B cell (primary cell): Measurements from ENCODE around the gene ALKBH4. TPM values are rescaled to one million over a fixed set of nuclear protein-coding genes. Genes with fewer than 3 reads are reported as not detected.

ENCODE experiments used
- ATAC-seq: fragments of 200-7000 bp; cut with Tn5 transposase; one replicate; pipeline ENCODE4 v1.10.0; 2021; ENCODE audit warnings: low read depth, mild to moderate bottlenecking, moderate number of reproducible peaks, moderate library complexity
- CTCF ChIA-PET: fragments of 350-600 bp; sonication (Branson Sonifier 250); formaldehyde crosslinking; loops from one replicate; lab custom pipeline; 2021; ENCODE audit warnings: antibody characterized with exemption, inconsistent platforms; lab: Charles Lee
- POLR2A ChIA-PET: fragments of 350-600 bp; sonication (Branson Sonifier 250); formaldehyde crosslinking; loops from one replicate; lab custom pipeline; 2021; ENCODE audit warnings: antibody characterized with exemption; lab: Charles Lee
- DNase-seq: peaks from one replicate; pipeline ENCODE4 v3.0.0; 2013
- H2AFZ ChIP-seq: 2 replicates; pipeline ENCODE4 v1.6.1; 2012; ENCODE audit warnings: mild to moderate bottlenecking, low read depth, low read length; ENCODE audit not compliant: insufficient read depth, poor library complexity, severe bottlenecking
- H3K27ac ChIP-seq, 2 donors: 1 replicate in 1 of 2; 2 replicates in 1 of 2; pipeline ENCODE4 v1.5.1; 2012 to 2013; ENCODE audit warnings: low read length in 2 of 2, mild to moderate bottlenecking in 2 of 2, moderate library complexity in 1 of 2
- H3K27me3 ChIP-seq, 4 experiments: fragments of 200-600 bp in 1 of 4; sonication (generic) in 1 of 4; replicated peaks in 1 of 4; 1 replicate in 2 of 4; 2 replicates in 2 of 4; pipeline versions ENCODE4 v1.6.1 to v1.7.0; 2013 to 2016; ENCODE audit warnings: low read length in 3 of 4, mild to moderate bottlenecking in 2 of 4, mixed read lengths in 1 of 4, moderate library complexity in 1 of 4; ENCODE audit not compliant: insufficient read depth in 4 of 4, control insufficient read depth in 3 of 4; ENCODE audit errors: control extremely low read depth in 1 of 4
- H3K36me3 ChIP-seq, 2 experiments: replicated peaks in 1 of 2; 1 replicate in 1 of 2; 2 replicates in 1 of 2; pipeline versions ENCODE4 v1.6.1 to v1.7.1; 2013; ENCODE audit warnings: low read length in 1 of 2; ENCODE audit not compliant: insufficient read depth in 2 of 2, control insufficient read depth in 1 of 2; ENCODE audit errors: control extremely low read depth in 1 of 2, extremely low read depth in 1 of 2
- H3K4me1 ChIP-seq, 2 donors: fragments of 200-600 bp in 1 of 2; sonication (generic) in 1 of 2; 1 replicate in 1 of 2; 2 replicates in 1 of 2; pipeline versions ENCODE4 v1.5.1 to v1.6.1; 2013 to 2017; ENCODE audit warnings: low read length in 2 of 2; ENCODE audit not compliant: control insufficient read depth in 2 of 2, insufficient read depth in 2 of 2
- H3K4me2 ChIP-seq: replicated peaks from 2 replicates; pipeline ENCODE3; 2012; ENCODE audit warnings: mild to moderate bottlenecking, low read depth, low read length; ENCODE audit not compliant: poor library complexity, severe bottlenecking
- H3K4me3 ChIP-seq, 5 experiments: fragments of 200-600 bp in 1 of 5; sonication (generic) in 1 of 5; 1 replicate in 3 of 5; 2 replicates in 2 of 5; pipeline versions ENCODE4 v1.5.1 to v1.7.0; 2011 to 2016; ENCODE audit warnings: low read length in 4 of 5, mild to moderate bottlenecking in 4 of 5, low read depth in 2 of 5, control low read depth in 1 of 5, moderate library complexity in 1 of 5; ENCODE audit not compliant: insufficient read depth in 1 of 5; ENCODE audit errors: control extremely low read depth in 1 of 5, extremely low read depth in 1 of 5
- H3K79me2 ChIP-seq: fragments of 200-600 bp; sonication (generic); one replicate; pipeline ENCODE4 v1.6.0; 2016; ENCODE audit warnings: low read length; ENCODE audit not compliant: control insufficient read depth, insufficient read depth
- H3K9ac ChIP-seq: fragments of 200-600 bp; sonication (generic); 2 replicates; pipeline ENCODE4 v1.6.1; 2017; ENCODE audit warnings: mild to moderate bottlenecking, low read length, moderate library complexity
- H3K9me3 ChIP-seq, 3 donors: one replicate each; pipeline versions ENCODE4 v1.6.1 to v1.7.1; 2013; ENCODE audit warnings: low read length in 2 of 3; ENCODE audit not compliant: control insufficient read depth in 2 of 3, insufficient read depth in 1 of 3; ENCODE audit errors: control extremely low read depth in 1 of 3
- H4K20me1 ChIP-seq: 2 replicates; pipeline ENCODE4 v1.6.0; 2012; ENCODE audit warnings: mild to moderate bottlenecking, low read length; ENCODE audit not compliant: insufficient read depth, control insufficient read depth, poor library complexity, severe bottlenecking
- H3K27ac Mint-ChIP-seq: one replicate; pipeline ENCODE4 v1.8.0; 2021; ENCODE audit warnings: mixed read lengths
- H3K27me3 Mint-ChIP-seq: one replicate; pipeline ENCODE4 v1.8.0; 2021; ENCODE audit warnings: mixed read lengths
- H3K4me1 Mint-ChIP-seq: one replicate; pipeline ENCODE4 v1.8.0; 2021; ENCODE audit warnings: mixed read lengths
- H3K4me3 Mint-ChIP-seq: one replicate; pipeline ENCODE4 v1.8.0; 2021; ENCODE audit warnings: mixed read lengths
- H3K9me3 Mint-ChIP-seq: one replicate; pipeline ENCODE4 v1.8.0; 2022; ENCODE audit warnings: mixed read lengths; ENCODE audit not compliant: insufficient read depth
- CTCF ChIP-seq: fragments of 200-600 bp; IDR thresholded peaks from one replicate; pipeline ENCODE4 v1.8.0; 2022; ENCODE audit warnings: antibody characterized with exemption, mild to moderate bottlenecking
- EZH2 ChIP-seq: IDR thresholded peaks from 2 replicates; pipeline ENCODE4 v1.6.1; 2012; ENCODE audit warnings: borderline replicate concordance, low read depth, mild to moderate bottlenecking, moderate library complexity, low read length; ENCODE audit not compliant: insufficient read depth, poor library complexity, severe bottlenecking
- WGBS: methylation state at CpG from one replicate; pipeline ENCODE4 v1.1.5; 2013; ENCODE audit warnings: missing lambda C conversion rate; ENCODE audit not compliant: insufficient coverage; 5-methylcytosine and 5-hydroxymethylcytosine counted together
- intact Hi-C: fragments of 100-400 bp; cut with micrococcal nuclease; formaldehyde crosslinking; loops from one replicate; pipeline ENCODE4 v1.10.0; 2022
- polyA plus RNA-seq: library from polyadenylated mRNA; depleted of rRNA; stranded (reverse); fragments of >200 nt; gene quantifications from 2 replicates; pipeline ENCODE4 v1.2.3, GENCODE V29; 2012
- total RNA-seq, 2 donors: library from RNA; stranded (reverse); fragments of 120-200 nt in 1 of 2; gene quantifications; 1 replicate in 1 of 2; 2 replicates in 1 of 2; pipeline versions ENCODE4 v1.2.3 to v1.2.4, GENCODE V29; 2013 to 2022

Gene ALKBH4
- total and polyA plus RNA-seq, 2 donors (not counting 1 experiment from before 2014, with no cell fraction given): 6.2 to 8.6 TPM

DNA sequence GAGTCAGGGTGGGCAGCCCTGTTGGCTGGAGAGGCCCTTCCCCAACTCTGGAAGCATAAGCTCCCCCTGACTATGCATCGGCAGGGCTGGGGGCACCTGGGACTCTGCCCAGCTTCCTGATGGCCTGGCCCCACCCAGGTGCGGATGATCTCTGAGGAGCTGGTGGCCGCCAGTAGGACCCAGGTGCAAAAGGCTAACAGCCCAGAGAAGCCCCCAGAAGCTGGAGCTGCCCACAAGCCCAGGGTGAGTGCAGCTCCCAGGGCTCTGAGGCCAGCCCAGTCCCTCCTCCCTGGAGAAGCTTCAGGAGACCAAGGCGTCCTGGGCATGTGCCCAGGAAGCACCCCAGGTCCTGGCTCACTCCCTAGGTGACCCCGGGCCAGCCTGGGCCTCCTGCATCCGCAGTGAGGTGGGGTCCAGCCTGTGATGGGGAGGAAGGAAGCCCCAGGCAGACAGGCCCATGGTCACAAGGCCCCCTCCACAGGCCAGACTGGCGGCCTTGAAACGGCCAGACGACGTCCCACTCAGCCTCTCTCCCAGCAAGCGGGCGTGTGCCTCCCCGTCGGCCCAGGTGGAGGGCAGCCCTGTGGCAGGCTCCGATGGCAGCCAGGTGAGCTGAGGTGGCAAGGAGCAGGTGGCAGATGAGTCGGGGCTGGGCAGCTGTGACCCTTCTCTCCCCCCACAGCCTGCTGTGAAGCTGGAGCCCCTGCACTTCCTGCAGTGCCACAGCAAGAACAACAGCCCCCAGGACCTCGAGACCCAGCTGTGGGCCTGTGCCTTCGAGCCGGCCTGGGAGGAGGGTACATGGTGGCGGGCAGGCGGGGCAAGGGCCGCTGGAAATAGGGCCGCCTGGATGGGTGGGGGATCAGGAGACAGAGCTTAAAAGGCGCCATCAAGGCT is 3.2 kb upstream of the ALKBH4 start:
- TF ChIP-seq EZH2: no peak
- TF ChIP-seq CTCF: no peak
- Histone ChIP-seq H4K20me1 (peaks cover 6% of the 10 kb centered on the region), H3K79me2 (peaks cover 48% of the 10 kb centered on the region), H3K36me3 (peaks cover 0 to 36% of the 10 kb centered on the region in 2 experiments), H3K27me3 (no peaks in the 10 kb centered on the region), H3K27ac (no peak overlapping the region), H3K4me3 (no peak overlapping the region), H3K9me3 (no peaks in the 10 kb centered on the region), H2AFZ (no peak overlapping the region), H3K9ac (no peak overlapping the region), H3K4me1 (peaks cover 19 to 31% of the 10 kb centered on the region in 2 donors), H3K4me2 (no peak overlapping the region)
- Mint-ChIP-seq H3K9me3 (no peaks in the 10 kb centered on the region), H3K27me3 (no peaks in the 10 kb centered on the region), H3K27ac (no peak overlapping the region), H3K4me3 (no peak overlapping the region), H3K4me1 (peaks cover 24% of the 10 kb centered on the region)
- 96% methylated on average over 15 of the region's 24 CpGs for WGBS
- intact Hi-C loops: no loop called here
- POLR2A ChIA-PET: interaction anchor here (0.7 kb wide), 1 partner anchor 612 kb away, joined by 5 read pairs; no protein-coding TSS in a partner anchor
- CTCF ChIA-PET: interaction anchor here (0.6 to 6.3 kb wide), 5 partner anchors 52 to 1225 kb away, joined by 3 to 45 read pairs (median 4); no protein-coding TSS in a partner anchor
- no peak for ATAC-seq
- DNase-seq: no peak

DNA sequence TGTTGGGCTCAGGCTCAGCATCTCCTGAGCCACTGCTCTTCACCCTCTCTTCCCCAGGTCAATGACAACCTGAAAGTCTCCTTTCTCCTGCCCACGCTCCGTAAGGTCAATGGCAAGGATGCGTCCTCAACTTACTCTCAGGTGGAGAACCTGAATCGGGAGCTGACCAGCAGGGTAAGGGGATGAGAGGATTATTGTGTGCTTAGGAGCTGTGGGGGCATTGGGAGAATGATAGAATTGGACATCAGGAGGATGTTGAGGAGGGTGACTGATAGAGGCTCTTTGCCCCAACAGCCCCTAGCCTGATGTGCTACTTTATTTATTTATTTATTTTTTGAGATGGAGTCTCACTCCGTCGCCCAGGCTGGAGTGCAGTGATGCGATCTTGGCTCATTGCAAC is 1.4 kb upstream of the ALKBH4 start:
- H3K79me2 ChIP-seq: peaks cover 64% of the 10 kb centered on the region
- ChIA-PET CTCF (interaction anchor here (0.5 to 6.3 kb wide), 3 partner anchors 61 to 1317 kb away, joined by 4 to 45 read pairs (median 6); partner anchors contain the start of gene PRKRIP1), POLR2A (interaction anchor here (1.3 to 1.9 kb wide), 2 partner anchors 32 to 54 kb away, joined by 3 to 5 read pairs; no protein-coding TSS in a partner anchor)
- H3K4me3 Mint-ChIP-seq: peak overlapping the region; percentile 91
- H3K9me3 ChIP-seq: no peaks in the 10 kb centered on the region
- H3K4me2 ChIP-seq: peak overlapping the region; percentile 95
- intact Hi-C loops: no loop called here
- DNase-seq (no peak), ATAC-seq (no peak)
- H3K4me1 ChIP-seq: peaks cover 19 to 31% of the 10 kb centered on the region in 2 donors
- no peak for TF ChIP-seq CTCF
- TF ChIP-seq EZH2: no peak
- H3K36me3 ChIP-seq: peaks cover 0 to 23% of the 10 kb centered on the region in 2 experiments
- WGBS: 92% methylated on average over 6 of the region's 7 CpGs
- H3K27ac Mint-ChIP-seq: no peak overlapping the region
- peak overlapping the region in 1 of 5 experiments; percentile 99 for H3K4me3 ChIP-seq
- no peak overlapping the region for H2AFZ ChIP-seq
- no peaks in the 10 kb centered on the region for H3K27me3 ChIP-seq
- H3K9ac ChIP-seq: peak overlapping the region; percentile 88
- peaks cover 27% of the 10 kb centered on the region for H3K4me1 Mint-ChIP-seq
- H3K27me3 Mint-ChIP-seq: no peaks in the 10 kb centered on the region
- no peaks in the 10 kb centered on the region for H3K9me3 Mint-ChIP-seq
- H3K27ac ChIP-seq: no peak overlapping the region
- peaks cover 6% of the 10 kb centered on the region for H4K20me1 ChIP-seq
